ENCODE measurements around the gene GSX2.

DNA sequence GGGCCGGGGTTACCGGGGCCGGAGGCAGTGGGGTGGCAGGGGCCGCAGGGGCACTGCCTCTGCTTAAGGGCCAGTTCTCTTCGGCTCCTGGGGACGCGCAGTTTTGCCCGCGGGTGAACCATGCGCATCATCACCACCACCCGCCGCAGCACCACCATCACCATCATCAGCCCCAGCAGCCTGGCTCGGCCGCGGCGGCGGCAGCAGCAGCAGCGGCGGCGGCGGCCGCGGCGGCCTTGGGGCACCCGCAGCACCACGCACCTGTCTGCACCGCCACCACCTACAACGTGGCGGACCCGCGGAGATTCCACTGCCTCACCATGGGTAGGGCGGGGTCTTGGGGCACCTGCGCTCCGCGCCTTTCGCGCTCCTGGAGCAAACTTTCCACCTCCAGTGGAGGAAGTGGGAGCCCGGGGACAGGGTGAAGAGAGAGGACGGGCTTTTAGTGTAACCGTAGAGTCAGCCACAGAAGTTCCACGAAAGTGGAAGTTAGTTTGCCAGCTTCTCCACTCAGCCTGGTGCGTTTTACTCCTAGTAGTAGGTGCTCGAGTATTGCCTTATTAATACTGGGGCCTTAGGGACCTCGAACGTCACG lies 729 bp downstream of the GSX2 start:
- TF ChIP-seq POLR2A (IDR thresholded peaks at IDR 0.05) = no peak
- TF ChIP-seq, protein P1, sequence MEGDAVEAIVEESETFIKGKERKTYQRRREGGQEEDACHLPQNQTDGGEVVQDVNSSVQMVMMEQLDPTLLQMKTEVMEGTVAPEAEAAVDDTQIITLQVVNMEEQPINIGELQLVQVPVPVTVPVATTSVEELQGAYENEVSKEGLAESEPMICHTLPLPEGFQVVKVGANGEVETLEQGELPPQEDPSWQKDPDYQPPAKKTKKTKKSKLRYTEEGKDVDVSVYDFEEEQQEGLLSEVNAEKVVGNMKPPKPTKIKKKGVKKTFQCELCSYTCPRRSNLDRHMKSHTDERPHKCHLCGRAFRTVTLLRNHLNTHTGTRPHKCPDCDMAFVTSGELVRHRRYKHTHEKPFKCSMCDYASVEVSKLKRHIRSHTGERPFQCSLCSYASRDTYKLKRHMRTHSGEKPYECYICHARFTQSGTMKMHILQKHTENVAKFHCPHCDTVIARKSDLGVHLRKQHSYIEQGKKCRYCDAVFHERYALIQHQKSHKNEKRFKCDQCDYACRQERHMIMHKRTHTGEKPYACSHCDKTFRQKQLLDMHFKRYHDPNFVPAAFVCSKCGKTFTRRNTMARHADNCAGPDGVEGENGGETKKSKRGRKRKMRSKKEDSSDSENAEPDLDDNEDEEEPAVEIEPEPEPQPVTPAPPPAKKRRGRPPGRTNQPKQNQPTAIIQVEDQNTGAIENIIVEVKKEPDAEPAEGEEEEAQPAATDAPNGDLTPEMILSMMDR (IDR thresholded peaks at IDR 0.05) = no peak
